Activated CD8-positive, alpha-beta T cell treated with anti-CD3 and anti-CD28 coated beads for 36 hours (primary cell): ENCODE data around the gene ACTR1A. TPM values are rescaled to one million over a fixed set of nuclear protein-coding genes. Genes with fewer than 3 reads are reported as not detected.
"Not testable (repeated sequence)": the region's sequence is repeated elsewhere in the genome, so short reads cannot be mapped to it uniquely, and the experiment has no call there.

Experiments
- ATAC-seq: fragments of 200-7000 bp; cut with Tn5 transposase; one replicate; pipeline ENCODE4 v1.10.0; 2021; ENCODE audit warnings: mild to moderate bottlenecking, moderate library complexity
- CTCF ChIA-PET: fragments of 350-600 bp; sonication (Branson Sonifier 250); formaldehyde crosslinking; loops from one replicate; lab custom pipeline; 2021; ENCODE audit warnings: antibody characterized with exemption; lab: Charles Lee
- POLR2A ChIA-PET: fragments of 350-600 bp; sonication (Branson Sonifier 250); formaldehyde crosslinking; loops from one replicate; lab custom pipeline; 2021; ENCODE audit warnings: antibody characterized with exemption; lab: Charles Lee
- DNase-seq: peaks from one replicate; pipeline ENCODE4 v3.0.0-alpha.2; 2020
- H3K27ac Mint-ChIP-seq: one replicate; pipeline ENCODE4 v1.8.0; 2021; ENCODE audit warnings: mild to moderate bottlenecking, mixed read lengths
- H3K27me3 Mint-ChIP-seq: one replicate; pipeline ENCODE4 v1.8.0; 2021; ENCODE audit warnings: mixed read lengths
- H3K36me3 Mint-ChIP-seq: one replicate; pipeline ENCODE4 v1.8.0; 2021; ENCODE audit warnings: low read depth, mixed read lengths
- H3K4me1 Mint-ChIP-seq: one replicate; pipeline ENCODE4 v1.8.0; 2021; ENCODE audit warnings: low read depth, mixed read lengths
- H3K4me3 Mint-ChIP-seq: one replicate; pipeline ENCODE4 v1.8.0; 2021; ENCODE audit warnings: mild to moderate bottlenecking, moderate library complexity, mixed read lengths
- H3K9me3 Mint-ChIP-seq: one replicate; pipeline ENCODE4 v1.8.0; 2021; ENCODE audit warnings: mixed read lengths
- intact Hi-C: fragments of 100-400 bp; cut with micrococcal nuclease; formaldehyde crosslinking; loops from one replicate; pipeline ENCODE4 v1.10.0; 2022
- total RNA-seq, 2 experiments: library from RNA; stranded (reverse); gene quantifications; one replicate each; pipeline ENCODE4 v1.2.3, GENCODE V29; 2021
- TF ChIP-seq, protein P1 (sequence below): fragments of 200-600 bp; IDR thresholded peaks from one replicate; pipeline ENCODE4 v1.8.0; 2022; ENCODE audit warnings: antibody characterized with exemption, mild to moderate bottlenecking

ACTR1A gene
- total RNA-seq, 2 experiments from 2014 or later: 47.1 to 51.3 TPM

DNA sequence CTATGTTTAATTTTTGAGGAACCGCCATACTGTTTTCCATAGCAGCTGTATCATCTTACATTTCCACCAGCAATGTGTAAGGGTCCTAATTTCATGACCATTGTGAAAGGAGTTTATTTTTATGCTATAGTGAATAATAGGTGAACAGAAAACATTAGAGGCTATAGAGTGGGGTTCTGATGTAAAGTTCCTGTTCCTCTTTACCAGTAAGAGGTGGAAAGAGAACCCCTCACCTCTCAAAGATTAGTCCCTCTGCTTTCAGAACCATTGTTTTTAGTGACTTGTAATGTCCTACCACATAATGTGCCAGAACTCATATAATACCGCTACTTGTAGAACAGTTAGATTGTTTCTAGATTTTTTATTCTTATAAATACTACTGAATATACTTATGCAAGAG is 35.4 kb upstream of the ACTR1A start:
- Mint-ChIP-seq H3K4me3 (no peak overlapping the region), H3K27me3 (no peaks in the 10 kb centered on the region), H3K9me3 (no peaks in the 10 kb centered on the region), H3K4me1 (peaks cover 19% of the 10 kb centered on the region), H3K36me3 (no peaks in the 10 kb centered on the region), H3K27ac (no peak overlapping the region)
- intact Hi-C loops: no loop called here
- ChIA-PET POLR2A (no interaction called here), CTCF (no interaction called here)
- TF ChIP-seq, protein P1, sequence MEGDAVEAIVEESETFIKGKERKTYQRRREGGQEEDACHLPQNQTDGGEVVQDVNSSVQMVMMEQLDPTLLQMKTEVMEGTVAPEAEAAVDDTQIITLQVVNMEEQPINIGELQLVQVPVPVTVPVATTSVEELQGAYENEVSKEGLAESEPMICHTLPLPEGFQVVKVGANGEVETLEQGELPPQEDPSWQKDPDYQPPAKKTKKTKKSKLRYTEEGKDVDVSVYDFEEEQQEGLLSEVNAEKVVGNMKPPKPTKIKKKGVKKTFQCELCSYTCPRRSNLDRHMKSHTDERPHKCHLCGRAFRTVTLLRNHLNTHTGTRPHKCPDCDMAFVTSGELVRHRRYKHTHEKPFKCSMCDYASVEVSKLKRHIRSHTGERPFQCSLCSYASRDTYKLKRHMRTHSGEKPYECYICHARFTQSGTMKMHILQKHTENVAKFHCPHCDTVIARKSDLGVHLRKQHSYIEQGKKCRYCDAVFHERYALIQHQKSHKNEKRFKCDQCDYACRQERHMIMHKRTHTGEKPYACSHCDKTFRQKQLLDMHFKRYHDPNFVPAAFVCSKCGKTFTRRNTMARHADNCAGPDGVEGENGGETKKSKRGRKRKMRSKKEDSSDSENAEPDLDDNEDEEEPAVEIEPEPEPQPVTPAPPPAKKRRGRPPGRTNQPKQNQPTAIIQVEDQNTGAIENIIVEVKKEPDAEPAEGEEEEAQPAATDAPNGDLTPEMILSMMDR: no peak
- no peak for DNase-seq
- ATAC-seq: no peak

DNA sequence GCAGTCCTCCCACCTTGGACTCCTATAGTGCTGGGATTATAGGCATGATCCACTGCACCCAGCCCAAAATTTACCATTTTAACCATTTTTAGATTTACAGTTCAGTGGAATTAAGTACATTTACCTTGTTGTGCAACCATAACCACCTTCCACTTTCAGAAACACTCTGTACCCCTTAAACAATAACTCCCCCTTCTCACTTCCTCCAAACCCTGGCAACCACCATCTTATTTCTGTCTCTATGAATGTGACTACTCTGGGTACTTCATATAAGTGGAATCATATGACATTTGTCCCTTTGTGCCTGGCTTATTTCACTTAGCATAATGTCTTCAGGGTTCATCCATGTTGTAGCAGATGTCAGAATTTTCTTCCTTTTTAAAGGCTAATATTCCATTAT is 34.9 kb upstream of the ACTR1A start:
- H3K27me3 Mint-ChIP-seq: no peaks in the 10 kb centered on the region
- H3K36me3 Mint-ChIP-seq: no peaks in the 10 kb centered on the region
- H3K4me1 Mint-ChIP-seq: peaks cover 13% of the 10 kb centered on the region
- TF ChIP-seq, protein P1: no peak
- CTCF ChIA-PET: no interaction called here
- no peaks in the 10 kb centered on the region for H3K9me3 Mint-ChIP-seq
- POLR2A ChIA-PET: no interaction called here
- intact Hi-C loops: no loop called here
- no peak for DNase-seq
- H3K4me3 Mint-ChIP-seq: no peak overlapping the region
- ATAC-seq: no peak
- no peak overlapping the region for H3K27ac Mint-ChIP-seq

GRCh38 chr10:102535481-102536147 is 33.1 kb upstream of the ACTR1A start:
- H3K4me3 Mint-ChIP-seq: no peak overlapping the region
- H3K36me3 Mint-ChIP-seq: no peaks in the 10 kb centered on the region
- TF ChIP-seq, protein P1: no peak
- POLR2A ChIA-PET: no interaction called here
- no peak for ATAC-seq
- DNase-seq: no peak
- no peak overlapping the region for H3K27ac Mint-ChIP-seq
- CTCF ChIA-PET: interaction anchor here (0.6 kb wide), 1 partner anchor 100 kb away, joined by 3 read pairs; no protein-coding TSS in a partner anchor
- intact Hi-C loops: no loop called here
- H3K9me3 Mint-ChIP-seq: no peaks in the 10 kb centered on the region
- H3K27me3 Mint-ChIP-seq: no peaks in the 10 kb centered on the region
- peaks cover 14% of the 10 kb centered on the region for H3K4me1 Mint-ChIP-seq

DNA sequence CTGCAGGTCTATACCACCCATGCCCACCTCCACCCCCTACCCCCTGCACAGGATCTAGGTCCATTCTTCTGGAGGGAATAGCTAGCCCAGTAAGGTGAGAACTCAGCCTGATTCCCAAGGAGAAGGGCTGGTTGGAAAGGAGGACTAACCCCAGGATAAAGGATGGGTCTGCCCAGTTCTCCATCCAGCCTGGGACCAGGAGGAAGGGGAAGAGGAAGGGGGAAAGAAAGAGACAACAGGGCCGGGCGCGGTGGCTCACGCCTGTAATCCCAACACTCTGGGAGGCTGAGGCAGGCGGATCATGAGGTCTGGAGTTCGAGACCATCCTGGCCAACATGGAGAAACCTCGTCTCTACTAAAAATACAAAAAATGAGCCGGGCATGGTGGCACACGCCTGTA is 32.5 kb upstream of the ACTR1A start:
- CTCF ChIA-PET: not testable (repeated sequence)

DNA sequence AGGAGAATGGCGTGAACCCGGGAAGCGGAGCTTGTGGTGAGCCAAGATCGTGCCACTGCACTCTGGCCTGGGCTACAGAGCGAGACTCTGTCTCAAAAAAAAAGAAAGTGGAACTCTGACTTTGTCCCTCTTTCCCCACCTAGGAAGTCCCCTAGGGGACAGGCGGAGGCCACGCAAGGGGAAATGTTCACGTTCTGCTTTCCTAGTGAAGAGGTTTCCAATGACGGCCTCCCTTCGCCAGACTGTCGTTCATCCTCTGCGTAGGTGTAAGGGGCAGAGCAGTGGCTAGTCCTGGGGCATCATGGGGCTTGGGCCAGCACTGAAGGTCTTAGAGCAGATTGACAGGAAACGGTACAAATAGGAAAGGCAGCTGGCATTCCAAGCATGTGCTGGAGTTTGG is 31.8 kb upstream of the ACTR1A start:
- POLR2A ChIA-PET: no interaction called here
- no peak for DNase-seq
- Mint-ChIP-seq H3K4me3 (no peak overlapping the region), H3K9me3 (no peaks in the 10 kb centered on the region), H3K36me3 (no peaks in the 10 kb centered on the region), H3K4me1 (peaks cover 9% of the 10 kb centered on the region), H3K27ac (no peak overlapping the region), H3K27me3 (no peaks in the 10 kb centered on the region)
- TF ChIP-seq, protein P1: no peak
- CTCF ChIA-PET: no interaction called here
- no peak for ATAC-seq
- intact Hi-C loops: no loop called here

More for the DNA sequence above, 32.5 kb upstream of the ACTR1A start:
- H3K36me3 Mint-ChIP-seq, POLR2A ChIA-PET, H3K9me3 Mint-ChIP-seq, H3K4me1 Mint-ChIP-seq, H3K27me3 Mint-ChIP-seq, DNase-seq, ATAC-seq, H3K27ac Mint-ChIP-seq, H3K4me3 Mint-ChIP-seq, intact Hi-C loops: not testable (repeated sequence)
